Right lobe of liver (tissue), 4 donors: ENCODE measurements around the gene PSMB7.

Experiments used
- POLR2A ChIP-seq: fragments of 450-650 bp; IDR thresholded peaks from one replicate; pipeline ENCODE4 v1.6.1; 2017; ENCODE audit warnings: antibody characterized with exemption, mild to moderate bottlenecking
- TF ChIP-seq, protein P1 (sequence below), 4 donors: fragments of 200-600 bp in 3 of 4; fragments of 450-650 bp in 1 of 4; IDR thresholded peaks; one replicate each; pipeline versions ENCODE4 v1.5.1 to v1.8.0; 2016 to 2022; ENCODE audit warnings: antibody characterized with exemption in 4 of 4, mild to moderate bottlenecking in 2 of 4
- donor health status: DM: no; HTN: no; CAD: no.
- donor health status: DM: no; HTN: no; CAD: no.
- donor health status: DM: no; HTN: yes; CAD: no.

DNA sequence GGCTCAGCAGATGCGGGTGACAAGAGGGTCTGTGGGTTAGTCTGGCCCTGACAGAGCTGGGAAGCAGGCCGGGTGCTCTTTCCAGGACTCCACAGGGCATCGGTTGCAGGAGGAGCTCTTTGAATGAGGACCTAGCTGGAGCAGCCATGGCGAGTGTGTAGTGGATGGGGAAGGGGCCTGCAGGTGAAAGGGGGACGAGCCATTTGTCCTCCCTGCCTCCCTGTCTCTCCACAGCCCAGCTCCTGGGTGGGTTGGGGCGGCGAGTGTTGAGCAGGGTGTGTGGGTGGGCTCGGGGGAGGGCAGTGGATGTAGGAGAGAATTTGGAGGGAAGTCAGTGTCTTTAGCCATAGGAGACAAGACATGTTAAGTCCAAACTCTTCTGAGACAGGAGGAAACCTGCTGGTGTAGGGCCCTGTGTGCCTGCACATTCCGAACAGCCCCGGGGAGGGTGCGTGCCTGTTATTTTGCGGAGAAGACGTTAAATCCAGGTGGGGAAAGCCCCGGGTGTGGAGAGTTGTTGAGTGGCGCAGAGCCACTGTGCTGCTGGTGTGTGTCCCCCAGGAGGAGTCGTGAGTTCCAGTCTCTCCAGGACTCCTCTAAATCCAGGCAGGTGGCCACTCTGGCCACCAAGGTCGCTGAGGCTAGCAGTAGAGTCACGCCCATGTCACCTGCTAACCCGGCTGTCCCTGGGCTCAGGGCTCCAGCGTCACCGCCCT lies 73.6 kb downstream of the PSMB7 start:
- TF ChIP-seq, protein P1, sequence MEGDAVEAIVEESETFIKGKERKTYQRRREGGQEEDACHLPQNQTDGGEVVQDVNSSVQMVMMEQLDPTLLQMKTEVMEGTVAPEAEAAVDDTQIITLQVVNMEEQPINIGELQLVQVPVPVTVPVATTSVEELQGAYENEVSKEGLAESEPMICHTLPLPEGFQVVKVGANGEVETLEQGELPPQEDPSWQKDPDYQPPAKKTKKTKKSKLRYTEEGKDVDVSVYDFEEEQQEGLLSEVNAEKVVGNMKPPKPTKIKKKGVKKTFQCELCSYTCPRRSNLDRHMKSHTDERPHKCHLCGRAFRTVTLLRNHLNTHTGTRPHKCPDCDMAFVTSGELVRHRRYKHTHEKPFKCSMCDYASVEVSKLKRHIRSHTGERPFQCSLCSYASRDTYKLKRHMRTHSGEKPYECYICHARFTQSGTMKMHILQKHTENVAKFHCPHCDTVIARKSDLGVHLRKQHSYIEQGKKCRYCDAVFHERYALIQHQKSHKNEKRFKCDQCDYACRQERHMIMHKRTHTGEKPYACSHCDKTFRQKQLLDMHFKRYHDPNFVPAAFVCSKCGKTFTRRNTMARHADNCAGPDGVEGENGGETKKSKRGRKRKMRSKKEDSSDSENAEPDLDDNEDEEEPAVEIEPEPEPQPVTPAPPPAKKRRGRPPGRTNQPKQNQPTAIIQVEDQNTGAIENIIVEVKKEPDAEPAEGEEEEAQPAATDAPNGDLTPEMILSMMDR (IDR thresholded peaks at IDR 0.05): no peak
- TF ChIP-seq POLR2A: no peak
